ENCODE results near the gene IKZF2. TPM values are rescaled to one million over a fixed set of nuclear protein-coding genes. Genes with fewer than 3 reads are reported as not detected.

IKZF2 gene
- total RNA-seq, 2 donors from 2014 or later: 48.3 to 80.0 TPM

DNA sequence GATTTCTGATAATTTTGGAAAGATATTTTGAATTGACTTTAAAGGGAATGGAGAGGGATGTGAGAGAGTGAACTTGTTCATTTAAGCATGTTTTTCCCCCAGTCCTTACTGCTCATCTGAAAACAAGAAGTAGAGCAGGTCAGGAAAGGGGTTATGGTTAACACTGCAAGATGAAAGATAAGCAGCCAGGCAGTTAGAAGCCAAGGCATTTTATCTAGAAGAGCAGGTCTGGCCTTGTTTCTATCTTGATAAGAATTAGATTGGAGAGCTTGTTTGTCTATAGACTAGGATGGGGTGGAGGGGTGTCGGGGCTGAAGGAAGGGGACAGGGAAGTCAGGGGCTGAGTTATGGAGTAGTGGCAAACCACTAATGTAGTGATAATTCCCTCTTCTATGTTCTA, 171.6 kb downstream of the IKZF2 start:
- ATAC-seq: peak; percentile 64 to 67
- Mint-ChIP-seq H3K9me3 (peaks cover 5% of the 10 kb centered on the region), H3K4me1 (ENCODE audit: low read depth in 2 of 2) (peaks cover 32 to 47% of the 10 kb centered on the region in 2 donors), H3K4me3 (peak overlapping the region; percentile 59), H3K27me3 (no peaks in the 10 kb centered on the region), H3K36me3 (peaks cover 7% of the 10 kb centered on the region), H3K27ac (peak overlapping the region; percentile 63 to 88)
- no peak for DNase-seq (ENCODE audit: low spot score)

DNA sequence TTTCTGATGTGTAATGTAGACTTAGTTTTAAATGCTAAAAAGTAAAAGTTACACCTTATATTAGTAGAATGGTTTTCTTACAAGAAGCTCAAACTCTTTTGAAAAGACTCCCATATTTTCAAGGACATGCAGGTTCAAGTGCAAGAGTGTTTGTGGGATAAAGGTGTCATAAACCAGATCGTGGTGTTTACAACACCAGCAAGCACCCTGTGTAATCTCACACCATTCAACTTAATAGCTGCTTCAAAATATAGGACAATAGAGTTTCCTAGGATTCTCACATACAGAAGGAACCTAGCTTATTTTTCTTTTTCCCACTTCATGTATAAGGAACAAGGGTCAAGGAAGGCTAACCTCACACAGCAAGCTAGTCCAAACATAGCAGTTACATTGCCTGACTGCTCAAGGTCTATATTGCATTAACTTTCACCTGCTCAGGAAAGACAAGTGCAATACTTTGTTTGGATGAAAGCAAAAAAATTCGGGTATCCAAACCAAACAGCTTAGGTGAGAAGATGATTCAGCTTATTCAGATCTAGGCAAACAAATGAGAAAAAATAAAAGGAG, 172.3 kb downstream of the IKZF2 start:
- Mint-ChIP-seq H3K9me3 (peaks cover 5% of the 10 kb centered on the region), H3K4me3 (peak overlapping the region; percentile 59), H3K27ac (peak overlapping the region; percentile 63 to 88), H3K4me1 (ENCODE audit: low read depth in 2 of 2) (peaks cover 34 to 47% of the 10 kb centered on the region in 2 donors), H3K36me3 (peaks cover 7% of the 10 kb centered on the region), H3K27me3 (no peaks in the 10 kb centered on the region)
- DNase-seq (ENCODE audit: low spot score) (no peak), ATAC-seq (peak in 1 of 2 donors; percentile 63)

DNA sequence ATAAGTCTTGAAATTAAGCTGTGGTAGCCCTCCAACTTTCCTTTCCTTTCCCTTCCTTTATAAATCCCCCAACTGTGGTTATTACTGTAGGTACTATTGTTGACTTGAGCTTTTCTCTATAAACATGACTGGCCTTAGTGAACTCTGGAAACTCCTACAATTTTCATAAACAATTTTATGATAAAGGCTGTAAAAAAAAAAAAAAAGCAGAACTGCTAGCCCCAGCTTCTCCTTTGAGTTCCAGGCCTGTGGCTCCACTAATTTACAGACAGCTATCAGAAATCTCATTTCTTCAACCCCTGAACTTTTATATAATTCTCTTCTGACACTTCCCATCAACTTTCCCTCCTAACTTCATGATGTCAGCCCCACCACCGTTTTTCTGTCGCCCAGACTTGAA, 174.3 kb downstream of the IKZF2 start:
- H3K9me3 Mint-ChIP-seq: peaks cover 5% of the 10 kb centered on the region
- H3K27ac Mint-ChIP-seq: peak overlapping the region; percentile 44 to 50
- H3K4me3 Mint-ChIP-seq: no peak overlapping the region
- H3K4me1 Mint-ChIP-seq (ENCODE audit: low read depth in 2 of 2): peaks cover 37 to 53% of the 10 kb centered on the region in 2 donors
- H3K27me3 Mint-ChIP-seq: no peaks in the 10 kb centered on the region
- ATAC-seq: no peak
- DNase-seq (ENCODE audit: low spot score): no peak
- peaks cover 7% of the 10 kb centered on the region for H3K36me3 Mint-ChIP-seq

DNA sequence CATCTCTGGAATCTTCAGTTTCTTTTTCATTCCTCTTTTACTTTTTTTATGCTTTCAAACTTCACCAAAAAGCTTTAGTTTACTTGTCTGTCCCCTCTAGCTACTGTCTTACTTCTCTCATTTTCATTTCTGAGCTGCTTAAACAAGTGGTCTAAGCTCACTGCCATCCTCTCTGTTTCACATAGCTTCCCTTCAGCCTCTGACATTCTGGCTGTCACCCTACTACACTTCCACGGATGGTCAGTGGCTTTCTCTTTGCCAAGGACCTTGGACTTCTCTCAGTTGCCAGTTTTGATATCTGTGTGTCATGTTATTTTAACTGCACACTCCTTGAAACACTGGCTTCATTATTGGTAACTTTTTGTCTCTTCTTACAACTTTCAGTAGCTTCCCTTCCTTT, 176.1 kb downstream of the IKZF2 start:
- Mint-ChIP-seq H3K36me3 (peaks cover 7% of the 10 kb centered on the region), H3K4me3 (no peak overlapping the region), H3K9me3 (peaks cover 5% of the 10 kb centered on the region), H3K27ac (peak overlapping the region; percentile 42 to 47), H3K27me3 (no peaks in the 10 kb centered on the region), H3K4me1 (ENCODE audit: low read depth in 2 of 2) (peaks cover 39 to 58% of the 10 kb centered on the region in 2 donors)
- no peak for ATAC-seq
- no peak for DNase-seq (ENCODE audit: low spot score)

DNA sequence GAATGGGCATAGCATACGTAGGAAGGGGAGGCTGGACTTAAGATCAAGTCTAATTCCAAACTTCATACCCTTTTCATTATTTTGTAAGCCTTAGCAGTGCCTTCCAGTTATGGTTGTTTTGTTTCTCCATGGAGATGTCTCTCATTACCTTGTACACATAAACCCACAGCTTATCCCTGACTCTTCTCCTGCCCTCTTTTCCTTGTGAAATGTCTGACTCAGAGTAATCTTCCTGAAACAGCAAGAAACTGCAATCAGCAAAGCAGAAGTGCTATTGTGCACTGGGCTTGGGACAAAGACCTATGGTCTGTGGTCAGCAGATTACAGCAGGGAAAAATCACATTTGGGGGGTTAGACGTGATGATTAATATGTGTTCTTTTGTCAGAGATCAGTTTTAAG, 176.7 kb downstream of the IKZF2 start:
- peak overlapping the region; percentile 42 to 47 for H3K27ac Mint-ChIP-seq
- H3K36me3 Mint-ChIP-seq: peaks cover 7% of the 10 kb centered on the region
- H3K4me3 Mint-ChIP-seq: no peak overlapping the region
- DNase-seq (ENCODE audit: low spot score): no peak
- peaks cover 5% of the 10 kb centered on the region for H3K9me3 Mint-ChIP-seq
- H3K27me3 Mint-ChIP-seq: no peaks in the 10 kb centered on the region
- ATAC-seq: no peak
- H3K4me1 Mint-ChIP-seq (ENCODE audit: low read depth in 2 of 2): peaks cover 34 to 53% of the 10 kb centered on the region in 2 donors

DNA sequence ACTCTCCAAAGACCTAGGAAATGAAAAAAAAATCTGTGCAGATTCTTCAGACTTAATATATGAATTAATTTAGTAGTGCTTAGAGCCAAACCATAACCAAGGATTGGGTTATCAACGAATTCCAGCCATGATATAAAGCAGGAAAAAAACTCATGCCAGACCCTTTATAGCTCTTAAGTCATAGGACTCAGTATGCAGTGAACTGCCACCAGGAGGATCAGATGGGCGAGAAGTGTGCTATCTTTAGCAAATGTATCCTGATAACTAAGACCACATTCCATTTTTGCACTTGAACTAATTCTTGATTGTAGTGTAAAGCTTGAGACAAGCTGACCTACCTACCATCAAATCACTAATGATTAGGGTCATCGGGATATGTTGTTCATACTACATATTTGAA, 178.1 kb downstream of the IKZF2 start:
- Mint-ChIP-seq H3K4me1 (ENCODE audit: low read depth in 2 of 2) (peaks cover 33 to 52% of the 10 kb centered on the region in 2 donors), H3K4me3 (no peak overlapping the region), H3K27me3 (no peaks in the 10 kb centered on the region), H3K27ac (no peak overlapping the region), H3K9me3 (peaks cover 5% of the 10 kb centered on the region), H3K36me3 (peaks cover 7% of the 10 kb centered on the region)
- DNase-seq (ENCODE audit: low spot score) (no peak), ATAC-seq (no peak)

DNA sequence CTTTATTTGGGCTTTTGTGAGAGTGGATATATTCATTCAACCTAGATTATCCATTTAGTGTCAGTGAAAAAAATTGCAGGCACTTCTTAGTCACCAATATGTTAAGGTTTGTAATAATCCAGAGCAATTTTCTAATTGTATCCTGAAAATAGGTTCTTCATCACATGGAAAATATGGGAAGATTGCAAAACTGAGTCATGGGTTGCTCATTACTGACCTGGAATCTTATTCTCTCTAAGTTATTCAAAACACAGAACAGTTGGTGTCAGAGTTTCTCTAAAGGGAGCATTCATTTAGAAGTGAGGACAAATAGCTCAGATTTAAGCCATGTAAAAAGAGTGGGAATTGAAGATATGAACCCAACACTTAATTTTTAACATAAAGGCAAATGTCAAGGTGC, 181.3 kb downstream of the IKZF2 start:
- DNase-seq (ENCODE audit: low spot score): no peak
- peaks cover 28 to 34% of the 10 kb centered on the region in 2 donors for H3K4me1 Mint-ChIP-seq (ENCODE audit: low read depth in 2 of 2)
- H3K9me3 Mint-ChIP-seq: no peaks in the 10 kb centered on the region
- ATAC-seq: no peak
- peak overlapping the region in 1 of 2 donors; percentile 43 for H3K27ac Mint-ChIP-seq
- H3K4me3 Mint-ChIP-seq: no peak overlapping the region
- no peaks in the 10 kb centered on the region for H3K27me3 Mint-ChIP-seq
- no peaks in the 10 kb centered on the region for H3K36me3 Mint-ChIP-seq

DNA sequence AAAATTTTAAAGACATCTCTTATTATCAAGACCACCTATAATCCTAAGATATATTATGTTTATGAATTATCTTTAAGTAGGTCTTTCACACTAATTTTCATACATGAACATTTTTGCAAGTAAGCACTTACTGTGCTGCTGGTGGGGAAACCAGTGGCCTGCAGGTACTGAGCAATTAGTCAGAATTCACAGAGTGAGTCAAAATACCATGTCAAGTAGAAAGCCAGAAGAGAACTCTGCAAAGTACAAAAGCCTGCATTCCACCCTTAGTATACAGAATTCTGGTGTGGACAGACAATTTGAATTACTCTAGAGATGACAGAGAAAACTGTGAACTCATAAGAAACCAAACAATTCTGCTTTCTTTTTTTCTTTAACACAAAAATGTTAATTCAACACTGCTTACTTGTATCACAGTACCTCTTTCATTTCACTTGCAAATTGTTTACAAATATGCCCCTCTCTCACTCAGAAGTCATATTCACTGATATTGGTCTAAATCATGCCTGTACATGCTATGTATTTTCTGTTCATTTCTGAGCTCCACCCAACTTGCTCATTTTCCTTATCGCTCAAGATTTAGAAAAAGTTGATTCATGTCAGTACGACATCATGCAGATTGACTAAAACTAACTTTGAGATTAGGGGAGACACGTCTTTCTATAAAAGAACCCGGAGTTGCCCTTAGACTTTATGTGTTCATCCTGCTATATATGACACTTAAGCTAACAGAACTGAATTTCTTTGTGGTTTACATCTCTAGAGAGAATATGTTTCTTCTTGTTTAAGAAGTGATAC, 182.9 kb downstream of the IKZF2 start:
- peaks cover 25 to 33% of the 10 kb centered on the region in 2 donors for H3K4me1 Mint-ChIP-seq (ENCODE audit: low read depth in 2 of 2)
- peak overlapping the region; percentile 78 to 88 for H3K27ac Mint-ChIP-seq
- no peaks in the 10 kb centered on the region for H3K27me3 Mint-ChIP-seq
- ATAC-seq (peak; percentile 73 to 95), DNase-seq (ENCODE audit: low spot score) (no peak)
- peaks cover 4% of the 10 kb centered on the region for H3K36me3 Mint-ChIP-seq
- H3K9me3 Mint-ChIP-seq: no peaks in the 10 kb centered on the region
- H3K4me3 Mint-ChIP-seq: peak overlapping the region; percentile 76

DNA sequence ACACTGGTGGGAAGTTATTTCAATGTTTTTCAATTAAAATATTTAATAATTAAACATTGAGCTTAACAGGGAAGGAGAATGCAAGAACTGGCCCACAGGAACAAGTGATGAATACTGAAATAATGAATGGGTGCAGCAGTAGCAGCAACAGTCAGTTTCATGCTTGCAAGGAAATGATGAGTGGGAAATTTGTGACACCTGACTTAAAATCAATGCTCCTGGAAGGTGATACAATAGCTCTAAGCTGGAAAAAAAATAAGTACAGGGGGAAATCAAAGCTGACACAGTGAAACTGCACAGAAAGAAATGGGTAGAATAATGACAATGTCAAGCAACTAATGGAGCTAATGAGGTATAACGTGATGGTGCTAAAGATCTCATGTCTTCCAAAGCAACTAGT, 184.5 kb downstream of the IKZF2 start:
- ATAC-seq (no peak), DNase-seq (ENCODE audit: low spot score) (no peak)
- H3K27ac Mint-ChIP-seq: peak overlapping the region in 1 of 2 donors; percentile 78
- H3K9me3 Mint-ChIP-seq: no peaks in the 10 kb centered on the region
- H3K36me3 Mint-ChIP-seq: peaks cover 10% of the 10 kb centered on the region
- peaks cover 25 to 29% of the 10 kb centered on the region in 2 donors for H3K4me1 Mint-ChIP-seq (ENCODE audit: low read depth in 2 of 2)
- H3K27me3 Mint-ChIP-seq: no peaks in the 10 kb centered on the region
- H3K4me3 Mint-ChIP-seq: no peak overlapping the region

DNA sequence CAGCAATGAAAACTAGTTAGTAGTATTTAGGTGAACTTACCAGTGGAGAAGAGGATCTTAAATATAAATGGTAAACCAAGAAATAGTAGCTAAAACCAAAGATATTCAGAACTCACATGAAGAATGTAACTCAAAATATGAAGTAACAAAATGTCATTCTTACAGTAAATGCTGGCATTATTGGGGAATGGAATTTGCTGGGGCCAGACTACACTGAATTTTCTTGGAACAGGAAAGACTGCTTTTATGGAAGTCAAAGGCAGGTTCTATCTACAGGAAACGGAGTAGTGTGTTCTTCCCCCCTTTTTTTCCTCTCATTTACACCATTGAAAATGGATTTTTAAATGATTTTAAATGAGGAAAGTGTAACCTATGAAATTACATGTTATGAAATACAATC, 188.7 kb downstream of the IKZF2 start:
- H3K36me3 Mint-ChIP-seq: peaks cover 10% of the 10 kb centered on the region
- ATAC-seq: no peak
- H3K4me1 Mint-ChIP-seq (ENCODE audit: low read depth in 2 of 2): peaks cover 50 to 51% of the 10 kb centered on the region in 2 donors

DNA sequence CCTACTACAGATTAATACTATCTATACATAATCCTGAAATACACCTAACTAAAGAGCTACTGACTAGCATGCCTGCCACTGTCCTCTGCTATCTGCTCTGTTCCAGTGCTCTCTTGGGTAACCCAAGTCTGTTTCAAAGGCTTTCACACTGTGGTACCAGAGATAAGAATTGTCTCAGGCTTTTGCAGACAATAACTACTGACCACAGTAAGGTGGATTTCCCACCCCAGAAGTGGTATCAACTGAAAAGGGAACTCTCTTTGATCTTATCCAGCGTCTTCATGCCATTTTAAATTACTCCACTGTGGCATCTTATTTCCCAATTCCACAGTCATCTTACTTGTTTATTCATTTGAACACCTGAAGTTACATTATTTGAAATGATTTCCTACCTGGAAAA, 190.2 kb downstream of the IKZF2 start:
- peak overlapping the region; percentile 45 for H3K4me3 Mint-ChIP-seq
- peaks cover 10% of the 10 kb centered on the region for H3K36me3 Mint-ChIP-seq
- H3K27ac Mint-ChIP-seq: peak overlapping the region; percentile 93 to 98
- peaks cover 3% of the 10 kb centered on the region for H3K9me3 Mint-ChIP-seq
- DNase-seq (ENCODE audit: low spot score) (peak; percentile 64), ATAC-seq (peak; percentile 45 to 83)
- H3K4me1 Mint-ChIP-seq (ENCODE audit: low read depth in 2 of 2): peaks cover 59 to 61% of the 10 kb centered on the region in 2 donors
- no peaks in the 10 kb centered on the region for H3K27me3 Mint-ChIP-seq

More for the DNA sequence above, 188.7 kb downstream of the IKZF2 start:
- Mint-ChIP-seq H3K4me3 (no peak overlapping the region), H3K9me3 (peaks cover 3% of the 10 kb centered on the region), H3K27ac (peak overlapping the region in 1 of 2 donors; percentile 93), H3K27me3 (no peaks in the 10 kb centered on the region)
- DNase-seq (ENCODE audit: low spot score): no peak

DNA sequence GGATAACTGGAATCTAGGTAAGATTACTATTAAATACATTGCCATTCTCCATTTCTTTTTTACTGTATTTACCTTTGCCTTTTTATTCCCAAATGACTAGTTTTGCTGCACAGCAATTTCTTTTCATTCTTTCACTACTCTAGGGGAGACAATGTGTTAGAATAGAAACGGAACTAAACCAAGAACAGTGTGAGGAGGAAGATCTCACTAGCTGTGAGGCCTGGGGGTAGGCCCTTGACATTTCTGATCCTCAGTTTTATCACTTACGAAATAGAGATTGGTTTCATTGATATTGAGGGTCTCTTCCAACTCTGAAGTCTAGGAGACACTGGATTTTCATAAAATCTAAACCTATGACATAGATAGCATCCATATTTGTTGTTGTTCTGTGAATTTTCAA, 191.1 kb downstream of the IKZF2 start:
- Mint-ChIP-seq H3K9me3 (peaks cover 3% of the 10 kb centered on the region), H3K4me1 (ENCODE audit: low read depth in 2 of 2) (peaks cover 59 to 64% of the 10 kb centered on the region in 2 donors), H3K27ac (peak overlapping the region; percentile 93 to 98), H3K4me3 (peak overlapping the region; percentile 77), H3K27me3 (no peaks in the 10 kb centered on the region), H3K36me3 (peaks cover 10% of the 10 kb centered on the region)
- DNase-seq (ENCODE audit: low spot score) (peak; percentile 66), ATAC-seq (peak; percentile 56 to 59)

DNA sequence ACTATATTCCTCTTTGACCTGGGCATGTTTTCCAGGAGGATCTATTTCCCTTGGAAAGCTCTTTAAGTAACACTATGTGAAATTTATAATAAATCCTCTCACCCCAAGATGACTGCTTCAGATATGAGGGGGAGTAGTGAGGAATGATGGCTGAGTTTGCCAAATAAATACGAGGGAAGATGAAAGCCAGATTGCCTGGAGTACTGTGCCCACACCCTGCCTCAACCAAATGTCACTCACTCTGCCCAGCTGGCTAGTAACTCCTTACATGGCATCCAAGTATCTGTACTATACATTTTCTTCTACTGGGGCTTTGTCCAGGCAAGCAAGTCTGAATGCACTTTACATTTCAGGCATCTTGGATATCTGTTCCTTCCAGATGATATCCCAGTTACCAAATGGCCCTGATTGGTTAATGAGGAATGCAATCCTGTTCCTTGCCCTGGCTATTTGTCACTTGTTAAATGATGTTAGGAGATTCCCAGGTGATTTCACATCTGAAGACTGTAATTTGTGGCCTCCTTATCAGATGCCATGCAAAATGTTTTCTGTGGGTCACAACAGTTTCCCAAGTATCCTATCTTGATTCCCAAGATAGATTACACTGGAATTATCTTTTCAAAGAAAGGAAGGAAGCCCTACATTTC, 191.8 kb downstream of the IKZF2 start:
- H3K27ac Mint-ChIP-seq: peak overlapping the region; percentile 93 to 98
- peaks cover 59 to 64% of the 10 kb centered on the region in 2 donors for H3K4me1 Mint-ChIP-seq (ENCODE audit: low read depth in 2 of 2)
- ATAC-seq (no peak), DNase-seq (ENCODE audit: low spot score) (no peak)
- peaks cover 3% of the 10 kb centered on the region for H3K9me3 Mint-ChIP-seq
- H3K27me3 Mint-ChIP-seq: no peaks in the 10 kb centered on the region
- H3K36me3 Mint-ChIP-seq: peaks cover 8% of the 10 kb centered on the region
- H3K4me3 Mint-ChIP-seq: peak overlapping the region; percentile 77

Data from natural killer cell treated with Interleukin-12 subunit alpha and Interleukin-12 subunit beta and Interleukin-15 and Interleukin-18, amount 100 ng/mL, for 72 hours (primary cell).